ENCODE measurements around the gene APOBEC3H. TPM values are rescaled to one million over a fixed set of nuclear protein-coding genes. Genes with fewer than 3 reads are reported as not detected.

Gene APOBEC3H
- total and polyA plus RNA-seq, 9 of the 15 experiments (the other 6 are each of a cell fraction or from before 2014, with no cell fraction given): 0.10 to 0.21 TPM; not detected in 7

DNA sequence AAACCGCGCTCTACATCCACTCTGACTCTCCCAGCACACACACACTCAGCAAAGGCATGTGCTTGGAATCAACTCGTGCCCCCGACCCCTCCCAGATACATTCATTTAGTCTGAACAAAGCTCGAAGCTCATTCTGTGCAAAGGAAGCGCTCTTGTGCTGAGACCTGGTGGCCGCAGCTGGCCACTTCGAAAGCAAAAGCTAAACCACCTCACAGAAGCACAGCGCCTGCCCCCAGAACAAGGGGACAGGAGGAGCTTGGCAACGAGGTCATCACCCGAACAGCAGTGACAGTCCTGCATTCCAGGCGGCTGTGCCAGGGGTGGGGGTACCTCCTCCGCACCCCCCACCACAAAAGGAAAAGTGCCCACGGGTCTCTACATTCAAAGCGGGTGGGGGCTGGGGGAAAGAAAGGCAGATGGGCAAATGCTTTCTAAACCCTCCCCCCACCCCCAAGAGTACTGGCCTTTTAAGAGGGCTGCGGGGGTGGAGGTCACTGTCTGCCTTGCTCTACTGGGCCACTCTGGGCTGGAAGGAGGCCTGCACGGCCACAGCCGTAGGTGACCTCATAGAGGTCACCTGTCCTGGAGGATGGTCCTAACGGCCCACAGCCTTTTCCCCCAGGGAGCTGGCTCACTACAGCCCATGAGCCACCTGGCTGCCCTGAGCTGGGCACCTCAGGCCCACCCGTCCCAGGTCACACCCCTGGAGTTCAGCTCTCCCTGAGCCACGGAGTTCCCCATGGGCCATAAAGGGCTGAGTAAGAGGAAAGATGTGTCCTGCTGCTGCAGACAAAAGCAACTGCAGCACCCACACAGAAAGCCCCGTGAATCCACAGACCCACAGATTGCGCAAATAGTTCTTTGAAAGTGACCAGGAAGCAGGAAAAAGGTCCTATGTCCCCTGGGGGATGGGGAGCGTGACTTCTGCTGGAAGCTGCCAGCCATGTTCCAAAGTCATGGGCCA, 34.1 kb downstream of the APOBEC3H start:
- Histone ChIP-seq H3K79me2 (ENCODE audit: control insufficient read depth, insufficient read depth, low read length) (no peaks in the 10 kb centered on the region), H3K9ac (ENCODE audit: insufficient read depth in 1 of 2, low read depth in 2 of 2, low read length in 2 of 2) (peak overlapping the region in 1 of 2 experiments; percentile 78; a peak in 2 of 4 replicates), H3K36me3 (ENCODE audit: control insufficient read depth, insufficient read depth, low read length) (no peaks in the 10 kb centered on the region), H2AFZ (ENCODE audit: low read depth, low read length) (no peak overlapping the region), H3K27ac (ENCODE audit: extremely low read depth, low read depth, low read length) (no peak overlapping the region), H3K4me1 (replicated peaks in 1 of 2; ENCODE audit: control insufficient read depth in 2 of 2, insufficient read depth in 2 of 2, low read length in 2 of 2) (peaks cover 13 to 28% of the 10 kb centered on the region in 2 experiments), H3K4me3 (no peak overlapping the region), H3K9me1 (ENCODE audit: control insufficient read depth, insufficient read depth, low read length) (no peaks in the 10 kb centered on the region), H3K27me3 (ENCODE audit: control insufficient read depth in 2 of 2, insufficient read depth in 2 of 2, low read length in 2 of 2) (no peaks in the 10 kb centered on the region), H3K4me2 (ENCODE audit: insufficient read depth, low read length) (no peak overlapping the region), H3K9me3 (replicated peaks; ENCODE audit: control insufficient read depth, insufficient read depth, low read depth, low read length) (no peaks in the 10 kb centered on the region), H4K20me1 (replicated peaks; ENCODE audit: control insufficient read depth, insufficient read depth, low read length) (no peaks in the 10 kb centered on the region)
- no TSS peak for BruUV-seq (replicated peaks)
- no peak for FAIRE-seq
- 62% methylated on average over 18 of the region's 24 CpGs for WGBS (ENCODE audit: insufficient coverage, low coverage, missing lambda C conversion rate)
- in situ Hi-C loops (cut with MboI) (no loop called here), intact Hi-C loops (cut with micrococcal nuclease) (no loop called here)
- DNase-seq (ENCODE audit: extremely low read depth in 1 of 4, low spot score in 3 of 4): no peak
- TF ChIP-seq, protein P1, sequence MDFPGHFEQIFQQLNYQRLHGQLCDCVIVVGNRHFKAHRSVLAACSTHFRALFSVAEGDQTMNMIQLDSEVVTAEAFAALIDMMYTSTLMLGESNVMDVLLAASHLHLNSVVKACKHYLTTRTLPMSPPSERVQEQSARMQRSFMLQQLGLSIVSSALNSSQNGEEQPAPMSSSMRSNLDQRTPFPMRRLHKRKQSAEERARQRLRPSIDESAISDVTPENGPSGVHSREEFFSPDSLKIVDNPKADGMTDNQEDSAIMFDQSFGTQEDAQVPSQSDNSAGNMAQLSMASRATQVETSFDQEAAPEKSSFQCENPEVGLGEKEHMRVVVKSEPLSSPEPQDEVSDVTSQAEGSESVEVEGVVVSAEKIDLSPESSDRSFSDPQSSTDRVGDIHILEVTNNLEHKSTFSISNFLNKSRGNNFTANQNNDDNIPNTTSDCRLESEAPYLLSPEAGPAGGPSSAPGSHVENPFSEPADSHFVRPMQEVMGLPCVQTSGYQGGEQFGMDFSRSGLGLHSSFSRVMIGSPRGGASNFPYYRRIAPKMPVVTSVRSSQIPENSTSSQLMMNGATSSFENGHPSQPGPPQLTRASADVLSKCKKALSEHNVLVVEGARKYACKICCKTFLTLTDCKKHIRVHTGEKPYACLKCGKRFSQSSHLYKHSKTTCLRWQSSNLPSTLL (IDR thresholded peaks at IDR 0.05): no peak
- TF ChIP-seq ZNF23 (CRISPR knock-in tag; IDR thresholded peaks at IDR 0.05) (no peak), CEBPB (tag; IDR thresholded peaks at IDR 0.05) (peak; percentile 74), CEBPG (CRISPR knock-in tag; IDR thresholded peaks at IDR 0.05) (no peak), CEBPG (tag; conservative IDR thresholded peaks at IDR 0.05 in 1 of 2, IDR thresholded peaks at IDR 0.05 in 1 of 2) (0 out of 4 replicates have a peak, but pooled peaks of 1 of the 2 experiments have one; percentile 21), ZFP91 (CRISPR knock-in tag; IDR thresholded peaks at IDR 0.05) (peak; percentile 62; the same call in 1 of the 2 replicates), NELFE (IDR thresholded peaks at IDR 0.05; ENCODE audit: insufficient read depth, insufficient read length) (no peak), RAD21 (CRISPR knock-in tag; conservative IDR thresholded peaks at IDR 0.05 in 1 of 2, IDR thresholded peaks at IDR 0.05 in 1 of 2) (no peak), SETDB1 (IDR thresholded peaks at IDR 0.05; ENCODE audit: low read length) (no peak), EGR1 (conservative IDR thresholded peaks at IDR 0.05) (peak; percentile 80), TGIF2 (CRISPR knock-in tag; IDR thresholded peaks at IDR 0.05) (no peak)
- TF ChIP-seq, protein P2, sequence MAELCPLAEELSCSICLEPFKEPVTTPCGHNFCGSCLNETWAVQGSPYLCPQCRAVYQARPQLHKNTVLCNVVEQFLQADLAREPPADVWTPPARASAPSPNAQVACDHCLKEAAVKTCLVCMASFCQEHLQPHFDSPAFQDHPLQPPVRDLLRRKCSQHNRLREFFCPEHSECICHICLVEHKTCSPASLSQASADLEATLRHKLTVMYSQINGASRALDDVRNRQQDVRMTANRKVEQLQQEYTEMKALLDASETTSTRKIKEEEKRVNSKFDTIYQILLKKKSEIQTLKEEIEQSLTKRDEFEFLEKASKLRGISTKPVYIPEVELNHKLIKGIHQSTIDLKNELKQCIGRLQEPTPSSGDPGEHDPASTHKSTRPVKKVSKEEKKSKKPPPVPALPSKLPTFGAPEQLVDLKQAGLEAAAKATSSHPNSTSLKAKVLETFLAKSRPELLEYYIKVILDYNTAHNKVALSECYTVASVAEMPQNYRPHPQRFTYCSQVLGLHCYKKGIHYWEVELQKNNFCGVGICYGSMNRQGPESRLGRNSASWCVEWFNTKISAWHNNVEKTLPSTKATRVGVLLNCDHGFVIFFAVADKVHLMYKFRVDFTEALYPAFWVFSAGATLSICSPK (IDR thresholded peaks at IDR 0.05; ENCODE audit: borderline replicate concordance): no peak
- ChIA-PET CTCF (ENCODE audit: low intra/inter-chr PET ratio) (no interaction called here), POLR2A (interaction anchor here (0.7 kb wide), 2 partner anchors 110 to 448 kb away, joined by 3 read pairs; no protein-coding TSS in a partner anchor)
- peak; percentile 66 for ATAC-seq

All from K562 (cell line).